Endothelial cell of umbilical vein (primary cell): ENCODE results near the gene KCNH8. TPM values are rescaled to one million over a fixed set of nuclear protein-coding genes. Genes with fewer than 3 reads are reported as not detected.

ENCODE experiments used
- BruUV-seq: library from RNA; stranded (reverse); fragments of 400-500 nt; replicated peaks from 2 replicates; lab custom pipeline; 2021; lab: Mats Ljungman, UMichigan
- CTCF ChIA-PET: fragments of 300-600, 350-600 bp; sonication (Branson Sonifier 250); formaldehyde crosslinking; loops from one replicate; lab custom pipeline; 2021; ENCODE audit warnings: antibody characterized with exemption, inconsistent platforms; lab: Charles Lee
- POLR2A ChIA-PET: fragments of 300-600, 350-600 bp; sonication (Branson Sonifier 250); formaldehyde crosslinking; loops from one replicate; lab custom pipeline; 2021; ENCODE audit warnings: antibody characterized with exemption, inconsistent platforms; lab: Charles Lee
- DNase-seq: peaks from one replicate; pipeline ENCODE4 v3.0.0-alpha.2; 2011; ENCODE audit warnings: low read depth, low spot score
- FAIRE-seq: peaks from 2 replicates; lab custom pipeline; 2011; peaks lifted over from hg19 to GRCh38; lab: Jason Lieb, UNC
- H2AFZ ChIP-seq: 2 replicates; pipeline ENCODE4 v1.6.0; 2012; ENCODE audit warnings: low read depth, low read length, control low read depth, inconsistent platforms
- H3K27ac ChIP-seq: 2 replicates; pipeline ENCODE4 v1.5.1; 2011; ENCODE audit warnings: low read depth, mild to moderate bottlenecking, control low read depth, low read length, moderate library complexity; ENCODE audit not compliant: insufficient read depth
- H3K27me3 ChIP-seq, 2 experiments: 2 replicates each; pipeline versions ENCODE4 v1.6.0 to v1.6.1; 2011; ENCODE audit warnings: low read length in 2 of 2, mixed read lengths in 1 of 2; ENCODE audit not compliant: control insufficient read depth in 2 of 2, insufficient read depth in 2 of 2
- H3K36me3 ChIP-seq, 2 experiments: 2 replicates in 1 of 2; 3 replicates in 1 of 2; pipeline ENCODE4 v1.5.1; 2011; ENCODE audit warnings: low read length in 2 of 2, mild to moderate bottlenecking in 1 of 2, moderate library complexity in 1 of 2; ENCODE audit not compliant: control insufficient read depth in 2 of 2, insufficient read depth in 2 of 2; ENCODE audit errors: extremely low read depth in 1 of 2
- H3K4me1 ChIP-seq: 3 replicates; pipeline ENCODE4 v1.5.1; 2011; ENCODE audit warnings: mild to moderate bottlenecking, low read length; ENCODE audit not compliant: control insufficient read depth, insufficient read depth; ENCODE audit errors: extremely low read depth
- H3K4me2 ChIP-seq: 2 replicates; pipeline ENCODE4 v1.6.1; 2011; ENCODE audit warnings: low read length, control low read depth, mixed read lengths; ENCODE audit not compliant: insufficient read depth
- H3K4me3 ChIP-seq, 3 experiments: fragments of 200-600 bp in 1 of 3; sonication (generic), shearing (Covaris generic) in 1 of 3; replicated peaks in 1 of 3; 2 replicates each; pipeline ENCODE4 v1.5.1; 2011 to 2016; ENCODE audit warnings: control low read depth in 3 of 3, low read length in 3 of 3, mild to moderate bottlenecking in 2 of 3, inconsistent platforms in 1 of 3, low read depth in 1 of 3, moderate library complexity in 1 of 3; ENCODE audit not compliant: insufficient read depth in 1 of 3
- H3K79me2 ChIP-seq: 2 replicates; pipeline ENCODE4 v1.6.0; 2012; ENCODE audit warnings: low read length, inconsistent platforms; ENCODE audit not compliant: control insufficient read depth, insufficient read depth
- H3K9ac ChIP-seq: replicated peaks from 2 replicates; pipeline ENCODE3; 2011; ENCODE audit warnings: low read length, control low read depth; ENCODE audit not compliant: insufficient read depth; ENCODE audit errors: extremely low read depth
- H3K9me1 ChIP-seq: replicated peaks from 3 replicates; pipeline ENCODE4 v1.6.0; 2011; ENCODE audit warnings: mild to moderate bottlenecking, low read length; ENCODE audit not compliant: control insufficient read depth, insufficient read depth; ENCODE audit errors: extremely low read depth
- H3K9me3 ChIP-seq: replicated peaks from 2 replicates; pipeline ENCODE4 v1.5.1; 2012; ENCODE audit warnings: low read length, inconsistent platforms; ENCODE audit not compliant: control insufficient read depth, insufficient read depth
- H4K20me1 ChIP-seq: replicated peaks from 2 replicates; pipeline ENCODE3; 2011; ENCODE audit warnings: mild to moderate bottlenecking, low read length; ENCODE audit not compliant: control insufficient read depth, insufficient read depth; ENCODE audit errors: extremely low read depth
- CTCF ChIP-seq, 2 donors: IDR thresholded peaks; 1 replicate in 1 of 2; 2 replicates in 1 of 2; pipeline ENCODE4 v1.5.1; 2011; ENCODE audit warnings: low read length in 2 of 2, mild to moderate bottlenecking in 2 of 2, moderate library complexity in 2 of 2, control low read depth in 1 of 2, inconsistent platforms in 1 of 2, low read depth in 1 of 2; ENCODE audit not compliant: insufficient read depth in 1 of 2; ENCODE audit errors: extremely low read depth in 1 of 2
- EZH2 ChIP-seq: IDR thresholded peaks from 2 replicates; pipeline ENCODE4 v1.6.1; 2012; ENCODE audit warnings: borderline replicate concordance, low read depth, mild to moderate bottlenecking, moderate library complexity, low read length, inconsistent platforms; ENCODE audit not compliant: severe bottlenecking
- FOS ChIP-seq: IDR thresholded peaks from 2 replicates; pipeline ENCODE4 v1.6.1; 2011; ENCODE audit warnings: mild to moderate bottlenecking, low read length, moderate library complexity, borderline replicate concordance; ENCODE audit not compliant: insufficient read depth
- GATA2 ChIP-seq: IDR thresholded peaks from 2 replicates; pipeline ENCODE4 v1.7.0; 2011; ENCODE audit warnings: low read depth, mild to moderate bottlenecking, moderate library complexity, mixed read lengths, low read length; ENCODE audit not compliant: insufficient read length, insufficient read depth
- JUN ChIP-seq: IDR thresholded peaks from 2 replicates; pipeline ENCODE4 v1.6.1; 2011; ENCODE audit warnings: borderline replicate concordance, low read depth; ENCODE audit not compliant: insufficient read length, insufficient read depth
- MAX ChIP-seq: IDR thresholded peaks from 2 replicates; pipeline ENCODE4 v1.6.1; 2011; ENCODE audit not compliant: insufficient read depth, insufficient read length
- MYC ChIP-seq: IDR thresholded peaks from one replicate; pipeline ENCODE4 v1.6.1; 2011; ENCODE audit warnings: mild to moderate bottlenecking, low read depth, low read length
- POLR2A ChIP-seq: IDR thresholded peaks from 2 replicates; pipeline ENCODE4 v1.6.1; 2012; ENCODE audit warnings: low read depth, mild to moderate bottlenecking, control low read depth, low read length
- POLR2AphosphoS5 ChIP-seq: IDR thresholded peaks from 2 replicates; pipeline ENCODE4 v1.6.1; 2012; ENCODE audit warnings: low read depth, mild to moderate bottlenecking, control low read depth, low read length, moderate library complexity; ENCODE audit not compliant: insufficient read depth
- dilution Hi-C: fragments of 300-500 bp; cut with MboI; formaldehyde crosslinking; loops from one replicate; pipeline ENCODE4 v1.15.0; 2019; ENCODE audit warnings: low sequenced_read_pairs; ENCODE audit not compliant: extremely low pct_ligation_motif_present
- intact Hi-C: fragments of 100-400 bp; cut with micrococcal nuclease; formaldehyde crosslinking; loops from one replicate; pipeline ENCODE4 v1.10.0; 2022
- polyA plus RNA-seq, 4 experiments: library from polyadenylated mRNA; depleted of rRNA in 3 of 4; stranded (reverse) in 3 of 4; unstranded in 1 of 4; fragments of >200 nt; gene quantifications; 2 replicates each; pipeline versions ENCODE4 v1.2.1 to v1.2.3, GENCODE V29; 2011 to 2012; ENCODE audit warnings: missing spikeins in 1 of 4
- total RNA-seq: library from RNA; stranded (reverse); gene quantifications from 2 replicates; pipeline ENCODE4 v1.2.3, GENCODE V29; 2021

The KCNH8 gene
- total and polyA plus RNA-seq, 2 donors (not counting 3 experiments of a cell fraction or from before 2014, with no cell fraction given) = not detected

GRCh38 chr3:19399356-19399755, 251.0 kb downstream of the KCNH8 start:
- BruUV-seq = no TSS peak
- dilution Hi-C loops = no loop called here

More at GRCh38 chr3:19399356-19399755, 251.0 kb downstream of the KCNH8 start:
- no peak overlapping the region for H2AFZ ChIP-seq
- peaks cover 2% of the 10 kb centered on the region for H3K9me3 ChIP-seq
- H4K20me1 ChIP-seq = no peaks in the 10 kb centered on the region
- H3K36me3 ChIP-seq = no peaks in the 10 kb centered on the region
- DNase-seq (no peak), FAIRE-seq (no peak)
- no peak overlapping the region for H3K9ac ChIP-seq
- no peak overlapping the region for H3K27ac ChIP-seq
- no peak overlapping the region for H3K4me2 ChIP-seq
- no peak overlapping the region for H3K4me3 ChIP-seq
- H3K27me3 ChIP-seq = no peaks in the 10 kb centered on the region
- H3K4me1 ChIP-seq = no peaks in the 10 kb centered on the region
- no peaks in the 10 kb centered on the region for H3K9me1 ChIP-seq
- ChIA-PET POLR2A (no interaction called here), CTCF (no interaction called here)
- no peaks in the 10 kb centered on the region for H3K79me2 ChIP-seq
- TF ChIP-seq POLR2AphosphoS5 = no peak
- TF ChIP-seq MAX = no peak
- no peak for TF ChIP-seq JUN
- no peak for TF ChIP-seq FOS
- no peak for TF ChIP-seq GATA2
- TF ChIP-seq POLR2A = no peak
- TF ChIP-seq CTCF (IDR thresholded peaks at IDR 0.05; ENCODE audit: extremely low read depth in 1 of 2, insufficient read depth in 1 of 2, low read depth in 1 of 2, low read length in 2 of 2) = no peak
- TF ChIP-seq MYC = no peak
- no peak for TF ChIP-seq EZH2
- intact Hi-C loops = no loop called here
